Measurements from ENCODE around the gene SCT. TPM values are rescaled to one million over a fixed set of nuclear protein-coding genes. Genes with fewer than 3 reads are reported as not detected.
A peak's percentile ranks its signal among the peaks of the same experiment; 100 is the strongest.

The SCT gene
- total RNA-seq, 1 donor from 2014 or later, result not detected

- CTCF ChIA-PET, result no interaction called here
- intact Hi-C loops (cut with micrococcal nuclease), result no loop called here
- POLR2A ChIA-PET, result no interaction called here
- no peak for ATAC-seq (ENCODE audit: low read depth)
- Mint-ChIP-seq H3K27me3 (no peaks in the 10 kb centered on the region), H3K4me1 (no peaks in the 10 kb centered on the region), H3K4me3 (no peak overlapping the region), H3K27ac (no peak overlapping the region), H3K36me3 (ENCODE audit: low read depth) (peaks cover 92% of the 10 kb centered on the region), H3K9me3 (no peaks in the 10 kb centered on the region)
- DNase-seq, result no peak
- TF ChIP-seq CTCF (IDR thresholded peaks at IDR 0.05), result no peak
Observed at GRCh38 chr11:590997-591396, 36.0 kb downstream of the SCT start.

- ATAC-seq (ENCODE audit: low read depth) (no peak), DNase-seq (no peak)
- no peak for TF ChIP-seq CTCF (IDR thresholded peaks at IDR 0.05)
- H3K27me3 Mint-ChIP-seq, result no peaks in the 10 kb centered on the region
- intact Hi-C loops (cut with micrococcal nuclease), result no loop called here
- peaks cover 82% of the 10 kb centered on the region for H3K36me3 Mint-ChIP-seq (ENCODE audit: low read depth)
- no peaks in the 10 kb centered on the region for H3K9me3 Mint-ChIP-seq
- no peak overlapping the region for H3K27ac Mint-ChIP-seq
- ChIA-PET POLR2A (no interaction called here), CTCF (no interaction called here)
- H3K4me1 Mint-ChIP-seq, result no peaks in the 10 kb centered on the region
- no peak overlapping the region for H3K4me3 Mint-ChIP-seq
Observed at GRCh38 chr11:589798-590197, 37.2 kb downstream of the SCT start.

GRCh38 chr11:587978-588380 lies 39.0 kb downstream of the SCT start:
- Mint-ChIP-seq H3K9me3 (no peaks in the 10 kb centered on the region), H3K36me3 (ENCODE audit: low read depth) (peaks cover 75% of the 10 kb centered on the region), H3K4me3 (no peak overlapping the region), H3K27me3 (no peaks in the 10 kb centered on the region), H3K27ac (no peak overlapping the region), H3K4me1 (no peaks in the 10 kb centered on the region)
- ATAC-seq (ENCODE audit: low read depth) (peak; percentile 49), DNase-seq (no peak)
- no peak for TF ChIP-seq CTCF (IDR thresholded peaks at IDR 0.05)
- POLR2A ChIA-PET, result no interaction called here
- intact Hi-C loops (cut with micrococcal nuclease), result no loop called here
- CTCF ChIA-PET, result no interaction called here

- no peaks in the 10 kb centered on the region for H3K4me1 Mint-ChIP-seq
- no peaks in the 10 kb centered on the region for H3K27me3 Mint-ChIP-seq
- DNase-seq (no peak), ATAC-seq (ENCODE audit: low read depth) (no peak)
- ChIA-PET POLR2A (interaction anchor here (0.6 kb wide), 1 partner anchor 162 kb away, joined by 4 read pairs; no protein-coding TSS in a partner anchor), CTCF (no interaction called here)
- H3K9me3 Mint-ChIP-seq, result no peaks in the 10 kb centered on the region
- H3K4me3 Mint-ChIP-seq, result no peak overlapping the region
- no peak overlapping the region for H3K27ac Mint-ChIP-seq
- intact Hi-C loops (cut with micrococcal nuclease), result no loop called here
- H3K36me3 Mint-ChIP-seq (ENCODE audit: low read depth), result peaks cover 74% of the 10 kb centered on the region
- TF ChIP-seq CTCF (IDR thresholded peaks at IDR 0.05), result no peak
Observed at GRCh38 chr11:587546-587945, 39.4 kb downstream of the SCT start.

- Mint-ChIP-seq H3K27ac (no peak overlapping the region), H3K4me1 (no peaks in the 10 kb centered on the region), H3K27me3 (no peaks in the 10 kb centered on the region), H3K9me3 (no peaks in the 10 kb centered on the region), H3K36me3 (ENCODE audit: low read depth) (peaks cover 73% of the 10 kb centered on the region), H3K4me3 (no peak overlapping the region)
- ChIA-PET POLR2A (interaction anchor here (0.6 to 1.1 kb wide), 2 partner anchors 105 to 161 kb away, joined by 3 to 4 read pairs; no protein-coding TSS in a partner anchor), CTCF (no interaction called here)
- DNase-seq, result no peak
- ATAC-seq (ENCODE audit: low read depth), result no peak
- TF ChIP-seq CTCF (IDR thresholded peaks at IDR 0.05), result no peak
- intact Hi-C loops (cut with micrococcal nuclease), result no loop called here
Observed at GRCh38 chr11:586376-587316, 40.3 kb downstream of the SCT start.
